ENCODE measurements around the gene CCNYL1.
"Not testable (repeated sequence)": the region's sequence is repeated elsewhere in the genome, so short reads cannot be mapped to it uniquely, and the experiment has no call there.

Gene CCNYL1

DNA sequence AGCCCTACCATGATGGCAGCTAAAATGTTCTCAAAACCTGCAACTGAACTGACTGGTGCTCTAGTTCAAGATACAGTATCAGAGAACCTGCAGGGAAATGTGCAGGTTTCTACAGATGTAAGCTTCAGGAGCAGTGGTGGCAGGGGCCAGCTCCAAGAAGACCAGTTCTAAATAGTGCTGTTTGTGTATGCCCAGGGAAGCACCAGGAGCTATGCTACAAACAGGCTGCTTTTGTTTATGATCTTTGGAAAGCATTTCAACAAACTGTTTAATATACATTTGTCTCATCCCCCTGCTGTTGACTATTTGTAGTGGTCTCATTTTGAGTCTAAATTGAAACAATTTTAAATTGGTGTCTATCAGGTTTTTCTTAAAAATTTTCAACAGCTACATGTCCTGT lies 37.6 kb downstream of the CCNYL1 start:
- DNase-seq (ENCODE audit: low read depth): no peak
- TF ChIP-seq, protein P1, sequence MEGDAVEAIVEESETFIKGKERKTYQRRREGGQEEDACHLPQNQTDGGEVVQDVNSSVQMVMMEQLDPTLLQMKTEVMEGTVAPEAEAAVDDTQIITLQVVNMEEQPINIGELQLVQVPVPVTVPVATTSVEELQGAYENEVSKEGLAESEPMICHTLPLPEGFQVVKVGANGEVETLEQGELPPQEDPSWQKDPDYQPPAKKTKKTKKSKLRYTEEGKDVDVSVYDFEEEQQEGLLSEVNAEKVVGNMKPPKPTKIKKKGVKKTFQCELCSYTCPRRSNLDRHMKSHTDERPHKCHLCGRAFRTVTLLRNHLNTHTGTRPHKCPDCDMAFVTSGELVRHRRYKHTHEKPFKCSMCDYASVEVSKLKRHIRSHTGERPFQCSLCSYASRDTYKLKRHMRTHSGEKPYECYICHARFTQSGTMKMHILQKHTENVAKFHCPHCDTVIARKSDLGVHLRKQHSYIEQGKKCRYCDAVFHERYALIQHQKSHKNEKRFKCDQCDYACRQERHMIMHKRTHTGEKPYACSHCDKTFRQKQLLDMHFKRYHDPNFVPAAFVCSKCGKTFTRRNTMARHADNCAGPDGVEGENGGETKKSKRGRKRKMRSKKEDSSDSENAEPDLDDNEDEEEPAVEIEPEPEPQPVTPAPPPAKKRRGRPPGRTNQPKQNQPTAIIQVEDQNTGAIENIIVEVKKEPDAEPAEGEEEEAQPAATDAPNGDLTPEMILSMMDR (IDR thresholded peaks at IDR 0.05; ENCODE audit: low read length, missing control alignments): no peak
- H3K4me3 ChIP-seq (replicated peaks; ENCODE audit: low read depth, low read length): no peak overlapping the region

DNA sequence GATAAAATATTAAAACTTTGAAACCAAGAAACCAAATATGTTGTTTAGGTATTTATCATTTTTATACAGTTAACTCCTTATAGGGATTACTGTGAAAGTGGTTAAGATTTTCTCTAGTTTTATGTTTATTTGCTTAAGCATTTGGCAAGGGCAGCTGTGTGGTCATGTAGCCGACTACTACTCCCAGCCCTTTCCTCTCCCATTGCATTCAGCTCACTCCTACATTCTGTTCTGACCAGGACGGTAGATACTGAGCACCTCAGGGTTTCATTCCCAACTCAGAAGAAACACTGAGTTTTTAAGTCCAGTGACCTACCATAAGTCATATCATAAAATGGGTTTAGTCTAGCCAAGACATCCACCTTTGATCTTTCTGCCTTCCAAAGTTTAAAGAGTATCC lies 38.4 kb downstream of the CCNYL1 start:
- no peak overlapping the region for H3K4me3 ChIP-seq (replicated peaks; ENCODE audit: low read depth, low read length)
- no peak for DNase-seq (ENCODE audit: low read depth)
- TF ChIP-seq, protein P1 (IDR thresholded peaks at IDR 0.05; ENCODE audit: low read length, missing control alignments): no peak

- no peak for DNase-seq (ENCODE audit: low read depth)
- TF ChIP-seq, protein P1 (IDR thresholded peaks at IDR 0.05; ENCODE audit: low read length, missing control alignments): no peak
- no peak overlapping the region for H3K4me3 ChIP-seq (replicated peaks; ENCODE audit: low read depth, low read length)
Observed at GRCh38 chr2:207750345-207750744, 38.9 kb downstream of the CCNYL1 start.

DNA sequence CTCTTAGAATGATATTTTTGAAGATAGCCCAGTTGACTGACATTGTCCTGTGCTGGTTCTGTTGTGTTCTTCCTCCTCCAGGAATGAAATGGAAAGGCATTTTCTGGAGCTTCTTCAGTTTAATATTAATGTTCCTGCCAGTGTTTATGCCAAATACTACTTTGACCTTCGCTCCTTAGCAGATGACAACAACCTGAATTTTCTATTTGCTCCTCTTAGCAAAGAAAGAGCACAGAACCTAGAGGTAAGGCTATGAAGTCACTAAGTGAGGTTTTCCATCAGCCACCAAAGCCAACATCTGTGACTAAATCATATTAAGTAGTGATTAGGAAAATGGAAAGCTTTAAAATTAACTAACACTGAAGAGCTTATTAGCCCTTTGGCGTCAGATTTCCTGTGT lies 39.4 kb downstream of the CCNYL1 start:
- TF ChIP-seq, protein P1 (IDR thresholded peaks at IDR 0.05; ENCODE audit: low read length, missing control alignments): no peak
- DNase-seq (ENCODE audit: low read depth): no peak
- no peak overlapping the region for H3K4me3 ChIP-seq (replicated peaks; ENCODE audit: low read depth, low read length)

- not testable (repeated sequence) for DNase-seq (ENCODE audit: low read depth)
Observed at GRCh38 chr2:207753688-207754087, 42.2 kb downstream of the CCNYL1 start.

DNA sequence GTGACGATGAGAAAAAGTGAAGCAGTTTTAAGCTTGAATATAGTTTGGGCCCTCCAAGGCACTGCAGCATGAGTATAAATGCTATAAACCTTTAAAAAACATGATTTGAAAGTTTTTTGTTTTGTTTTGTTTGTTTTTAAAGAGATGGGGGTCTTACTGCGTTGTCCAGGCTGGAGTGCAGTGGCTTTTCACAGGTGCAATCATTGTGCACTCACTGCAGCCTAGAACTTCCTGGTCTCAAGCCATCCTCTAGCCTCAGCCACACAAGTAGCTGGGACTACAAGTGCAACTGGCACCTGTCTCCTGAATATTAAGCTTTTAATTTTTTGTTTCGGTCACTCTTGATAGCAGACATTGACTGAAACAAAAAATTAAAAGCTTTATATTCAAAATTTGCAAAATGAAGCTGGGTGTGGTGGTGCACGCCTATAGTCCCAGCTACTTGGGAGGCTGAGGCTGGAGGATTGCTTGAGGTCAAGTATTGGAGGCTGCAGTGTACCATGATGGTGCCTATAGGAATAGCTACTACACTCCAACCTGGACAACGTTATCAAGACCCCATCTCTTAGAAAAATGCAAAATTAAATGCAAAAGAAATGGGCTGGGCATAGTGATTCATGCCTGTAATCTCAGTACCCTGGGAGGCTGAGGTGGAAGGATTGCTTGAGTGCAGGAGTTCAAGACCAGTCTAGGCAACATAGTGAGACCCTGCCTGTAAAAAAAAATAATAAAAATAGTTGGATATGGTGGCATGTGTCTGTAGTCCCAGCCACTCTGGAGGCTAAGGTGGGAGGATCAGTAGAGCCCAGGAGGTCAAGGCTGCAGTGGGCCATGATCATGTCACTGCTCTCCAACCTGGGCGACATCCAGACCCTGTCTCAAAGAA lies 43.3 kb downstream of the CCNYL1 start:
- no peak for DNase-seq (ENCODE audit: low read depth)
- TF ChIP-seq, protein P1 (IDR thresholded peaks at IDR 0.05; ENCODE audit: low read length, missing control alignments): no peak
- no peak overlapping the region for H3K4me3 ChIP-seq (replicated peaks; ENCODE audit: low read depth, low read length)

More at GRCh38 chr2:207753688-207754087, 42.2 kb downstream of the CCNYL1 start:
- H3K4me3 ChIP-seq (replicated peaks; ENCODE audit: low read depth, low read length): not testable (repeated sequence)

GRCh38 chr2:207758025-207758424 lies 46.6 kb downstream of the CCNYL1 start:
- TF ChIP-seq, protein P1 (IDR thresholded peaks at IDR 0.05; ENCODE audit: low read length, missing control alignments): no peak
- DNase-seq (ENCODE audit: low read depth): no peak

More at GRCh38 chr2:207758025-207758424, 46.6 kb downstream of the CCNYL1 start:
- H3K4me3 ChIP-seq (replicated peaks; ENCODE audit: low read depth, low read length): no peak overlapping the region
